HUDEP-2 (cell line): Measurements from ENCODE around the gene ARRDC3.
"Not testable (repeated sequence)": the region's sequence is repeated elsewhere in the genome, so short reads cannot be mapped to it uniquely, and the experiment has no call there.

Experiments
- DNase-seq, 76 experiments: peaks; one replicate each; lab custom pipeline; 2025; ENCODE audit not compliant: unreplicated experiment in 76 of 76; lab: John Stamatoyannopoulos, UW

ARRDC3 gene

GRCh38 chr5:91385596-91385995 lies 2.5 kb upstream of the ARRDC3 start:
- DNase-seq: not testable (repeated sequence)

- peak in 48 of 76 experiments; percentile 4 to 92 (median 74) for DNase-seq
Observed at GRCh38 chr5:91384671-91385430, 1.7 kb upstream of the ARRDC3 start.

GRCh38 chr5:91383956-91384300 lies 811 bp upstream of the ARRDC3 start:
- peak in 20 of 76 experiments; percentile 0 to 47 (median 14) for DNase-seq

- peak in 31 of 76 experiments; percentile 1 to 67 (median 16) for DNase-seq
Observed at GRCh38 chr5:91382530-91383026, 539 bp downstream of the ARRDC3 start.

GRCh38 chr5:91381774-91382359 lies 1.2 kb downstream of the ARRDC3 start:
- DNase-seq: peak in 64 of 76 experiments; percentile 2 to 65 (median 34)

GRCh38 chr5:91381239-91381773 lies 1.8 kb downstream of the ARRDC3 start:
- DNase-seq: no peak

- peak; percentile 27 to 97 (median 91) for DNase-seq
Observed at GRCh38 chr5:91380491-91381238, 2.5 kb downstream of the ARRDC3 start.

- peak; percentile 24 to 98 (median 88) for DNase-seq
Observed at GRCh38 chr5:91379914-91380490, 3.1 kb downstream of the ARRDC3 start.

- no peak for DNase-seq
Observed at GRCh38 chr5:91379246-91379913, 3.7 kb downstream of the ARRDC3 start.

GRCh38 chr5:91378752-91379211 lies 4.3 kb downstream of the ARRDC3 start:
- DNase-seq: peak in 5 of 76 experiments; percentile 1 to 16 (median 15)

GRCh38 chr5:91374893-91375520 lies 8.1 kb downstream of the ARRDC3 start:
- DNase-seq: no peak

- no peak for DNase-seq
Observed at GRCh38 chr5:91373600-91373999, 9.5 kb downstream of the ARRDC3 start.

- DNase-seq: no peak
Observed at GRCh38 chr5:91373006-91373405, 10.1 kb downstream of the ARRDC3 start.

GRCh38 chr5:91369480-91369879 lies 13.6 kb downstream of the ARRDC3 start:
- no peak for DNase-seq

GRCh38 chr5:91367908-91368648 lies 15.0 kb downstream of the ARRDC3 start:
- no peak for DNase-seq

- DNase-seq: no peak
Observed at GRCh38 chr5:91367344-91367743, 15.8 kb downstream of the ARRDC3 start.

GRCh38 chr5:91366551-91366950 lies 16.6 kb downstream of the ARRDC3 start:
- no peak for DNase-seq

GRCh38 chr5:91365498-91365897 lies 17.6 kb downstream of the ARRDC3 start:
- no peak for DNase-seq

GRCh38 chr5:91362935-91363334 lies 20.2 kb downstream of the ARRDC3 start:
- DNase-seq: no peak
